ENCODE results near the gene CLEC5A.

The CLEC5A gene

GRCh38 chr7:141975806-141976523 is 29.2 kb upstream of the CLEC5A start (continued):
- TF ChIP-seq ZNF580 (tag by site-specific recombination; IDR thresholded peaks at IDR 0.05) (no peak), ZNF19 (tag by site-specific recombination; IDR thresholded peaks at IDR 0.05; ENCODE audit: low read depth) (no peak), ZNF157 (tag by site-specific recombination; IDR thresholded peaks at IDR 0.05) (no peak), PRDM10 (tag by site-specific recombination; IDR thresholded peaks at IDR 0.05) (no peak), ZNF433 (tag by site-specific recombination; IDR thresholded peaks at IDR 0.05; ENCODE audit: low read depth) (no peak), ZBTB7A (tag by site-specific recombination; IDR thresholded peaks at IDR 0.05; ENCODE audit: low read depth) (no peak), ZNF221 (tag by site-specific recombination; IDR thresholded peaks at IDR 0.05; ENCODE audit: borderline replicate concordance) (no peak), HOXA7 (CRISPR knock-in tag; IDR thresholded peaks at IDR 0.05; ENCODE audit: borderline replicate concordance) (no peak), ZNF416 (tag by site-specific recombination; IDR thresholded peaks at IDR 0.05) (no peak), ZNF138 (tag by site-specific recombination; IDR thresholded peaks at IDR 0.05; ENCODE audit: borderline replicate concordance) (no peak), ZNF292 (tag by site-specific recombination; IDR thresholded peaks at IDR 0.05; ENCODE audit: borderline replicate concordance, low read depth) (no peak), ZNF248 (tag by site-specific recombination; IDR thresholded peaks at IDR 0.05) (no peak), ZNF335 (tag by site-specific recombination; conservative IDR thresholded peaks at IDR 0.05) (peak; percentile 82), ZNF18 (tag by site-specific recombination; IDR thresholded peaks at IDR 0.05) (no peak), ZNF768 (tag by site-specific recombination; IDR thresholded peaks at IDR 0.05) (no peak), ZNF747 (tag by site-specific recombination; IDR thresholded peaks at IDR 0.05) (no peak), ZNF664 (tag by site-specific recombination; IDR thresholded peaks at IDR 0.05) (no peak), ZNF175 (tag by site-specific recombination; IDR thresholded peaks at IDR 0.05) (no peak), ZNF596 (tag by site-specific recombination; IDR thresholded peaks at IDR 0.05) (no peak), PBX3 (CRISPR knock-in tag; IDR thresholded peaks at IDR 0.05) (no peak)

- H3K4me1 ChIP-seq (ENCODE audit: control insufficient read depth, insufficient read depth, low read length) = no peaks in the 10 kb centered on the region
- H3K27ac ChIP-seq (ENCODE audit: extremely low read depth, low read depth, low read length) = no peak overlapping the region
- ChIA-PET CTCF (interaction anchor here (0.6 to 5.6 kb wide), 34 partner anchors 9 to 485 kb away, joined by 3 to 70 read pairs (median 5); no protein-coding TSS in a partner anchor), POLR2A (no interaction called here)
- no peak overlapping the region for H3K4me3 ChIP-seq (ENCODE audit: low read depth, low read length)
- TF ChIP-seq ZNF654 (tag by site-specific recombination; IDR thresholded peaks at IDR 0.05; ENCODE audit: low read depth) = peak; percentile 44
- 0 out of 2 replicates have a peak, but pooled peaks have one; percentile 30 for TF ChIP-seq CTCF (tag by site-specific recombination; IDR thresholded peaks at IDR 0.05)
- no peak for TF ChIP-seq ZSCAN4 (tag by site-specific recombination; IDR thresholded peaks at IDR 0.05)
- no peak for TF ChIP-seq ZNF768 (tag by site-specific recombination; IDR thresholded peaks at IDR 0.05)
- H3K9me3 ChIP-seq (ENCODE audit: control insufficient read depth, insufficient read depth, low read depth, low read length) = no peaks in the 10 kb centered on the region
- H3K36me3 ChIP-seq (ENCODE audit: control insufficient read depth in 2 of 2, insufficient read depth in 1 of 2, low read length in 2 of 2) = no peaks in the 10 kb centered on the region
These were observed 28.1 kb upstream of the CLEC5A start for GRCh38 chr7:141974831-141975230.

All from HEK293 (cell line).